ENCODE data around the gene NELFE.
"Not testable (repeated sequence)": the region's sequence is repeated elsewhere in the genome, so short reads cannot be mapped to it uniquely, and the experiment has no call there.

Gene NELFE

GRCh38 chr6:31919624-31920303 lies 39.0 kb downstream of the NELFE start:
- no peak for DNase-seq (ENCODE audit: low read depth in 3 of 3)

GRCh38 chr6:31918069-31918720 lies 40.6 kb downstream of the NELFE start:
- DNase-seq (ENCODE audit: low read depth in 3 of 3): no peak

- no peak for DNase-seq (ENCODE audit: low read depth in 3 of 3)
Observed at GRCh38 chr6:31915756-31916155, 43.0 kb downstream of the NELFE start.

GRCh38 chr6:31915351-31915750 lies 43.4 kb downstream of the NELFE start:
- DNase-seq (ENCODE audit: low read depth in 3 of 3): no peak

- DNase-seq (ENCODE audit: low read depth in 3 of 3): no peak
Observed at GRCh38 chr6:31911826-31912585, 46.8 kb downstream of the NELFE start.

- DNase-seq (ENCODE audit: low read depth in 3 of 3): not testable (repeated sequence)
Observed at GRCh38 chr6:31909298-31909697, 49.5 kb downstream of the NELFE start.

- no peak for DNase-seq (ENCODE audit: low read depth in 3 of 3)
Observed at GRCh38 chr6:31908791-31909190, 50.0 kb downstream of the NELFE start.

- DNase-seq (ENCODE audit: low read depth in 3 of 3): not testable (repeated sequence)
Observed at GRCh38 chr6:31908255-31908654, 50.5 kb downstream of the NELFE start.

GRCh38 chr6:31907158-31907813 lies 51.5 kb downstream of the NELFE start:
- DNase-seq (ENCODE audit: low read depth in 3 of 3): no peak

- DNase-seq (ENCODE audit: low read depth in 3 of 3): not testable (repeated sequence)
Observed at GRCh38 chr6:31906727-31907126, 52.0 kb downstream of the NELFE start.

GRCh38 chr6:31906122-31906521 lies 52.6 kb downstream of the NELFE start:
- DNase-seq (ENCODE audit: low read depth in 3 of 3): no peak

- no peak for DNase-seq (ENCODE audit: low read depth in 3 of 3)
Observed at GRCh38 chr6:31905041-31905440, 53.7 kb downstream of the NELFE start.

- no peak for DNase-seq (ENCODE audit: low read depth in 3 of 3)
Observed at GRCh38 chr6:31903957-31904356, 54.8 kb downstream of the NELFE start.
